Ascending aorta (tissue), 2 donors: ENCODE data around the gene BAD. TPM values are rescaled to one million over a fixed set of nuclear protein-coding genes. Genes with fewer than 3 reads are reported as not detected.

Experiments used
- DNase-seq, 2 donors: peaks; one replicate each; pipeline ENCODE4 v3.0.0-alpha.2; 2019; ENCODE audit warnings: low spot score in 2 of 2
- H3K27ac ChIP-seq, 2 donors: fragments of 200-600 bp; sonication (generic); one replicate each; pipeline ENCODE4 v1.5.1; 2016 to 2017; ENCODE audit warnings: mild to moderate bottlenecking in 1 of 2
- H3K27me3 ChIP-seq: fragments of 200-600 bp; sonication (generic); one replicate; pipeline ENCODE4 v1.5.1; 2017
- H3K36me3 ChIP-seq, 2 donors: fragments of 200-600 bp; sonication (generic); one replicate each; pipeline ENCODE4 v1.5.1; 2016
- H3K4me1 ChIP-seq, 2 donors: fragments of 200-600 bp; sonication (generic); one replicate each; pipeline ENCODE4 v1.5.1; 2016 to 2017; ENCODE audit warnings: mild to moderate bottlenecking in 1 of 2
- H3K4me3 ChIP-seq, 2 donors: fragments of 200-600 bp; sonication (generic); one replicate each; pipeline ENCODE4 v1.5.1; 2016 to 2017; ENCODE audit warnings: mild to moderate bottlenecking in 1 of 2
- H3K9me3 ChIP-seq, 2 donors: fragments of 200-600 bp; sonication (generic); one replicate each; pipeline ENCODE4 v1.5.1; 2016
- intact Hi-C: fragments of 100-400 bp; cut with DNase I; formaldehyde crosslinking; loops from one replicate; pipeline ENCODE4 v1.15.1; 2023
- total RNA-seq: library from RNA; depleted of rRNA; stranded (reverse); fragments of >200 nt; gene quantifications from one replicate; pipeline ENCODE4 v1.1.0, GENCODE V29; 2016
- TF ChIP-seq, protein P1 (sequence below), 3 experiments: fragments of 200-600 bp in 2 of 3; fragments of 450-650 bp in 1 of 3; sonication (generic) in 2 of 3; IDR thresholded peaks; one replicate each; pipeline ENCODE4 v1.5.1; 2016 to 2019; ENCODE audit warnings: antibody characterized with exemption in 3 of 3, mild to moderate bottlenecking in 1 of 3, moderate library complexity in 1 of 3

BAD gene
- total RNA-seq, 1 donor from 2014 or later, result 175 TPM

DNA sequence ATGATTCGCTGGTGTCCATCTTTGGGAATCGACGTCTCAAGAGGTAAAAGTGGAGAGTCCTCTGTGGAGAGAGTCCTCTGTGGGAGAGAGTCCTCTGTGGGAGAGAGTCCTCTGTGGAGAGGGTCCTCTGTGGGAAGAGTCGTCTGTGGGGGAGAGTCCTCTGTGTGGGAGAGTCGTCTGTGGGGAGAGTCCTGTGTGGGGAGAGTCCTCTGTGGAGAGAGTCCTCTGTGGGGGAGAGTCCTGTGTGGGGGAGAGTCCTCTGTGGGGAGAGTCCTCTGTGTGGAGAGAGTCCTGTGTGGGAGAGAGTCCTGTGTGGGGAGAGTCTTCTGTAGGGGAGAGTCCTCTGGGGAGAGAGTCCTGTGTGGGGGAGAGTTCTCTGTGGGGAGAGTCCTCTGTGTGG is 36.6 kb upstream of the BAD start:
- Histone ChIP-seq H3K27ac (no peak overlapping the region), H3K9me3 (no peaks in the 10 kb centered on the region), H3K36me3 (peaks cover 9 to 21% of the 10 kb centered on the region in 2 donors), H3K4me3 (no peak overlapping the region), H3K4me1 (peaks cover 7 to 10% of the 10 kb centered on the region in 2 donors), H3K27me3 (no peaks in the 10 kb centered on the region)
- DNase-seq, result no peak
- TF ChIP-seq, protein P1, sequence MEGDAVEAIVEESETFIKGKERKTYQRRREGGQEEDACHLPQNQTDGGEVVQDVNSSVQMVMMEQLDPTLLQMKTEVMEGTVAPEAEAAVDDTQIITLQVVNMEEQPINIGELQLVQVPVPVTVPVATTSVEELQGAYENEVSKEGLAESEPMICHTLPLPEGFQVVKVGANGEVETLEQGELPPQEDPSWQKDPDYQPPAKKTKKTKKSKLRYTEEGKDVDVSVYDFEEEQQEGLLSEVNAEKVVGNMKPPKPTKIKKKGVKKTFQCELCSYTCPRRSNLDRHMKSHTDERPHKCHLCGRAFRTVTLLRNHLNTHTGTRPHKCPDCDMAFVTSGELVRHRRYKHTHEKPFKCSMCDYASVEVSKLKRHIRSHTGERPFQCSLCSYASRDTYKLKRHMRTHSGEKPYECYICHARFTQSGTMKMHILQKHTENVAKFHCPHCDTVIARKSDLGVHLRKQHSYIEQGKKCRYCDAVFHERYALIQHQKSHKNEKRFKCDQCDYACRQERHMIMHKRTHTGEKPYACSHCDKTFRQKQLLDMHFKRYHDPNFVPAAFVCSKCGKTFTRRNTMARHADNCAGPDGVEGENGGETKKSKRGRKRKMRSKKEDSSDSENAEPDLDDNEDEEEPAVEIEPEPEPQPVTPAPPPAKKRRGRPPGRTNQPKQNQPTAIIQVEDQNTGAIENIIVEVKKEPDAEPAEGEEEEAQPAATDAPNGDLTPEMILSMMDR (IDR thresholded peaks at IDR 0.05), result no peak
- intact Hi-C loops, result no loop called here

DNA sequence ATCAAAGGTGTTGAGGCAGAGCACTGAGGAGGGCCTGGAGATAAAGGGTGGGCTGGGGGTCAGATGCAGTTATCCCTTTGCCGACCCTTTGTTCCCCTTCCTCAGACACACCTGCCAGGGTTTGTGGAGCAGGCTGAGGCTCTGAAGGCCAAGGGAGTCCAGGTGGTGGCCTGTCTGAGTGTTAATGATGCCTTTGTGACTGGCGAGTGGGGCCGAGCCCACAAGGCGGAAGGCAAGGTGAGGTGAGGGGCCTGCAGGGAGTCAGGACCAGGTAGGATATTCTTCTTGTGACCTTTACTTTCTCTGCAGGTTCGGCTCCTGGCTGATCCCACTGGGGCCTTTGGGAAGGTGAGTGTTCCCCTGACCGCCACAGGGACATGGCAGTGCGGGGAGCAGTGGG is 36.1 kb upstream of the BAD start:
- no peak overlapping the region for H3K27ac ChIP-seq
- DNase-seq, result no peak
- no peak overlapping the region for H3K4me3 ChIP-seq
- no peaks in the 10 kb centered on the region for H3K27me3 ChIP-seq
- intact Hi-C loops, result no loop called here
- TF ChIP-seq, protein P1 (IDR thresholded peaks at IDR 0.05), result no peak
- no peaks in the 10 kb centered on the region for H3K9me3 ChIP-seq
- H3K36me3 ChIP-seq, result peaks cover 9 to 26% of the 10 kb centered on the region in 2 donors
- peaks cover 7 to 10% of the 10 kb centered on the region in 2 donors for H3K4me1 ChIP-seq

DNA sequence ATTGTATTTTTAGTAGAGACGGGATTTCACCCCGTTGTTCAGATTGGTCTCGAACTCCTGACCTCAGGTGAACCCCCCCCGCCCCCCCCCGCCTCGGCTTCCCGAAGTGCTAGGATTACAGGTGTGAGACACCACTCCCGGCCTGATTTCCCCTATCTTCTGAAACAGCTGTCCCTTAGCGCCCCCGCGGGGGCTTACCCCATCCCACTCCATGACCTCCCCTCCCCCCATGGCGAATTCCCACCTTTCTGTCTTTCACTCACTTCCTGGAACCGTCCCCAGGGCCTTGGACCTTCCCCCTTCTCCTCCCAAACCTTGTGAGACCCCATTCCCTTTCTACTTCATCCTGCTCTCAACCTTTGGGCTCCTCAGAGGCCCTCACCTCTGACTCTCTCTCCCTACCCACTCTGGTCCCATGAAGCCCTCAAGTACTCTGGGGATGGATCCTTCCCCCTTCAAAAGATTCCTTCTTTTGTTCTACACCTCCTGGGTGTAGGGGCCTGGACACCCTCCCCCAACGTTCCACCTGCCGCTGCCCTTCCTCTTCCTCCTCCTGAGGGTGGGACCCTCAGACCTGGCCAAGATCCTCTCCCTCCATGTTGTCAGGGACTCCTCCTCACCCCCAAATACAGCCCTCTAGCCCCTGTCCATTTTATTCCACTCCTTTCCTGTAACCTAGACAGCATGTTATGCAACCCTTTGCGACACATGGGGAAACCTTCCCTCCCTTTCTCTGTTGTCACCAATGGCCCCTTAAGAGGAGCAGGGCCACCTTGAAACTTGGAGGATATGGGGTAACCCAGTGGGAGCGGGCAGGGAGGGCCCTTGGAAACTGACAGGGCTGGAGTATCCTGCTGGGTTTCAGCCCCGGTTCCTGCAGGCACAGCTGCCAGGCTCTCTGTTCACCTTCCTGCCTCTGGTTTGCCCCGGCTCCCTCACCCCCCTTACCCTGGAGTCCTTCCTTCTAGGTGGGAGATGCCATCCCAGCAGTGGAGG is 34.6 kb upstream of the BAD start:
- peak in 1 of 2 donors; percentile 63 for DNase-seq
- TF ChIP-seq, protein P1 (IDR thresholded peaks at IDR 0.05), result no peak
- Histone ChIP-seq H3K4me1 (peaks cover 7 to 10% of the 10 kb centered on the region in 2 donors), H3K4me3 (peak overlapping the region; percentile 75 to 93), H3K36me3 (peaks cover 19 to 36% of the 10 kb centered on the region in 2 donors), H3K27ac (peak overlapping the region; percentile 95 to 99), H3K9me3 (no peaks in the 10 kb centered on the region), H3K27me3 (no peaks in the 10 kb centered on the region)
- intact Hi-C loops, result loop anchor here (1.0 kb wide), 1 partner anchor 36 kb away; no protein-coding TSS in a partner anchor

DNA sequence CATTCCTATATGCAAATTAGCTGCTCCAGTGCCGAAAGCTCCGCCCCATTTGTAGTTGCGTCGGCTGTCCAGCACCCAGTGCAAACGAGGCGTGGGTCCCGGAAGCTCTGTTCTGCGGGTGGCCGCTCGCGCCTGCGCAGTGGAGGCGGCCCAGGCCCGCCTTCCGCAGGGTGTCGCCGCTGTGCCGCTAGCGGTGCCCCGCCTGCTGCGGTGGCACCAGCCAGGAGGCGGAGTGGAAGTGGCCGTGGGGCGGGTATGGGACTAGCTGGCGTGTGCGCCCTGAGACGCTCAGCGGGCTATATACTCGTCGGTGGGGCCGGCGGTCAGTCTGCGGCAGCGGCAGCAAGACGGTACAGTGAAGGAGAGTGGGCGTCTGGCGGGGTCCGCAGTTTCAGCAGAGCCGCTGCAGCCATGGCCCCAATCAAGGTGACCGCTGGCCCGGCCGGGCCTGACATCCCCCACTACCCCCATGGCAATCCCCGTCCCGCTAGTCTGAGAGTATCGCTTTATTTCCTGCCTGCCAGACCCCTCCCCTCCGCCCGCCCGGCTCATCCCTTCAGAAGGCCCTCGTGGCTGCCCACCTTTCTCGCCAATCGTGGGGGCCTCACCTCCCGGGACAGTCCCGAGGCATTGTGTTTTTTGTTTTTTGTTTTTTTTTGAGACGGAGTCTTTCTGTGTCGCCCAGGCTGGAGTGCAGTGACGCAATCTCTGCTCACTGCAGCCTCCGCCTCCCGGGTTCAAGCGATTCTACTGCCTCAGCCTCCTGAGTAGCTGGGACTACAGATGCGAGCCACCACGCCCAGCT is 33.7 kb upstream of the BAD start, which contains the start of gene PRDX5:
TSS of gene PRDX5 (plus strand) at position 161 of the 805 bp plus-strand sequence. CDS start at position 256, 95 bp downstream.
- peak within 1 kb of the TSS; percentile 75 to 93 for H3K4me3 ChIP-seq
- H3K27ac ChIP-seq, result peak within 1 kb of the TSS; percentile 95 to 99
- peaks cover 19 to 36% of the 10 kb centered on the region in 2 donors for H3K36me3 ChIP-seq
- no peaks in the 10 kb centered on the region for H3K9me3 ChIP-seq
- H3K4me1 ChIP-seq, result peaks cover 7 to 10% of the 10 kb centered on the region in 2 donors
- TF ChIP-seq, protein P1 (IDR thresholded peaks at IDR 0.05), result peak in 2 of 3 experiments; percentile 36 to 47
- intact Hi-C loops, result loop anchor here (1.0 kb wide), 3 partner anchors 13 to 48 kb away; partner anchors contain the start of gene ESRRA
- DNase-seq, result peak; percentile 89 to 98
- H3K27me3 ChIP-seq, result no peaks in the 10 kb centered on the region

DNA sequence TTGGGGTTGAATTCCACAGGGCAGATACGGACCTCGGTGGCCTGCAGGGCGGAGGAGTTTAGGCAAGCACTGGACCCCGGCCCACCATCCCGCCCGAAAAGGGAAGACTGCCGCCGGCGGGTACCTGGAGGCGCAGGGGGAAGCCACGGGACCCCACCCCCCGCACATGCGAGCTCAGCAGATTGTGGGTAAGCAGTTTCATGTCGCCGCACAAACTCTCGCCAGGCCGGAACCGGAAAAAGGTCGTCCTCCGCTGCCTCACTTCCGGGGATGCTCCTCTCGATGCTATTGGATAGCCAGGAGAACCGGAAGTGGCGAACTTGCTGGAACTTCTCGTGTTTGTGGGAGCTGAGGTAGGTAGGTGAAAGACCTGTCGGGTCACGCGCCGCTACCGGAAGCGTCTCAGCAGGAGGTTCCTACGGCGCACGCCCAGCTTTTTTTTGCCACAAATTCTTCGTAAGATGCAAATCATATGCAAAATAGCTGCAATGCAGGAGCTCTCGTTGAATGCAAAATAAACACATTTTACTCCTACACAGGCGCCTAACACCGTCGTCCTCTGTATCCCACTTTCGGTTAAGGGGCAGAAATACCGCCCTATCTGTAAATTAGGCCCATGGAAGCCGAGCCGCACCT is 33.0 kb upstream of the BAD start, which contains the start of gene TRMT112:
TSS of gene TRMT112 (minus strand) at position 235 of the 636 bp plus-strand sequence. CDS start at position 202, 33 bp downstream.
- DNase-seq, result peak; percentile 94 to 99
- peaks cover 7 to 10% of the 10 kb centered on the region in 2 donors for H3K4me1 ChIP-seq
- H3K27me3 ChIP-seq, result no peaks in the 10 kb centered on the region
- H3K27ac ChIP-seq, result peak within 1 kb of the TSS; percentile 95 to 99
- intact Hi-C loops, result loop anchor here (1.0 kb wide), 2 partner anchors 12 to 47 kb away; partner anchors contain the start of gene ESRRA
- H3K36me3 ChIP-seq, result peaks cover 16 to 34% of the 10 kb centered on the region in 2 donors
- no peaks in the 10 kb centered on the region for H3K9me3 ChIP-seq
- TF ChIP-seq, protein P1 (IDR thresholded peaks at IDR 0.05), result no peak
- peak within 1 kb of the TSS; percentile 75 to 93 for H3K4me3 ChIP-seq
